DOHH2 (cell line): ENCODE data around the gene PPP3CA.

Experiments
- H3F3A ChIP-seq: fragments of 200-600 bp; sonication (generic), shearing (Covaris generic); 2 replicates; pipeline ENCODE4 v1.6.0; 2016; ENCODE audit warnings: antibody characterized with exemption, mild to moderate bottlenecking; ENCODE audit not compliant: control insufficient read depth, insufficient read depth
- H3K27ac ChIP-seq: fragments of 200-600 bp; sonication (generic); 2 replicates; pipeline ENCODE4 v1.5.1; 2014; ENCODE audit warnings: low read depth, mild to moderate bottlenecking, low read length, moderate library complexity
- H3K27me3 ChIP-seq: fragments of 200-600 bp; sonication (generic); 2 replicates; pipeline ENCODE4 v1.6.1; 2014; ENCODE audit warnings: mild to moderate bottlenecking, low read length, mixed read lengths; ENCODE audit not compliant: control insufficient read depth
- H3K36me3 ChIP-seq: fragments of 200-600 bp; sonication (generic); 2 replicates; pipeline ENCODE4 v1.6.1; 2014; ENCODE audit warnings: mild to moderate bottlenecking, low read length, moderate library complexity, mixed read lengths; ENCODE audit not compliant: control insufficient read depth
- H3K4me1 ChIP-seq: fragments of 200-600 bp; sonication (generic); 2 replicates; pipeline ENCODE4 v1.6.1; 2014; ENCODE audit warnings: mild to moderate bottlenecking, low read length, mixed read lengths; ENCODE audit not compliant: control insufficient read depth
- H3K4me2 ChIP-seq: fragments of 200-600 bp; sonication (generic); 2 replicates; pipeline ENCODE4 v1.6.0; 2014; ENCODE audit warnings: mild to moderate bottlenecking, low read length, moderate library complexity
- H3K4me3 ChIP-seq: fragments of 200-600 bp; sonication (generic); 2 replicates; pipeline ENCODE4 v1.5.1; 2014; ENCODE audit warnings: mild to moderate bottlenecking, low read length, mixed read lengths
- H3K79me2 ChIP-seq: fragments of 200-600 bp; sonication (generic); 2 replicates; pipeline ENCODE4 v1.6.1; 2014; ENCODE audit warnings: mild to moderate bottlenecking, low read length, mixed read lengths; ENCODE audit not compliant: control insufficient read depth
- H3K9me2 ChIP-seq: fragments of 200-600 bp; sonication (generic); replicated peaks from 2 replicates; pipeline ENCODE4 v1.6.1; 2014; ENCODE audit warnings: mild to moderate bottlenecking, low read length, mixed read lengths; ENCODE audit not compliant: control insufficient read depth
- H3K9me3 ChIP-seq: fragments of 200-600 bp; sonication (generic); 2 replicates; pipeline ENCODE4 v1.6.1; 2014; ENCODE audit warnings: antibody characterized with exemption, low read length, mixed read lengths; ENCODE audit not compliant: control insufficient read depth, insufficient read depth
- H4K20me1 ChIP-seq: fragments of 200-600 bp; sonication (generic); 2 replicates; pipeline ENCODE4 v1.6.0; 2014; ENCODE audit warnings: low read depth, mild to moderate bottlenecking, antibody characterized with exemption, low read length, moderate library complexity; ENCODE audit not compliant: control insufficient read depth, insufficient read depth
- EZH2phosphoT487 ChIP-seq: fragments of 200-600 bp; sonication (generic); IDR thresholded peaks from 2 replicates; pipeline ENCODE4 v1.6.1; 2017; ENCODE audit warnings: borderline replicate concordance, mild to moderate bottlenecking, antibody characterized with exemption, low read length, moderate library complexity, mixed read lengths
- TF ChIP-seq, protein P1 (sequence below): fragments of 200-600 bp; sonication (generic); IDR thresholded peaks from one replicate; pipeline ENCODE4 v1.5.1; 2014; ENCODE audit warnings: antibody characterized with exemption, mild to moderate bottlenecking, low read depth, low read length; ENCODE audit not compliant: poor library complexity, severe bottlenecking

PPP3CA gene

DNA sequence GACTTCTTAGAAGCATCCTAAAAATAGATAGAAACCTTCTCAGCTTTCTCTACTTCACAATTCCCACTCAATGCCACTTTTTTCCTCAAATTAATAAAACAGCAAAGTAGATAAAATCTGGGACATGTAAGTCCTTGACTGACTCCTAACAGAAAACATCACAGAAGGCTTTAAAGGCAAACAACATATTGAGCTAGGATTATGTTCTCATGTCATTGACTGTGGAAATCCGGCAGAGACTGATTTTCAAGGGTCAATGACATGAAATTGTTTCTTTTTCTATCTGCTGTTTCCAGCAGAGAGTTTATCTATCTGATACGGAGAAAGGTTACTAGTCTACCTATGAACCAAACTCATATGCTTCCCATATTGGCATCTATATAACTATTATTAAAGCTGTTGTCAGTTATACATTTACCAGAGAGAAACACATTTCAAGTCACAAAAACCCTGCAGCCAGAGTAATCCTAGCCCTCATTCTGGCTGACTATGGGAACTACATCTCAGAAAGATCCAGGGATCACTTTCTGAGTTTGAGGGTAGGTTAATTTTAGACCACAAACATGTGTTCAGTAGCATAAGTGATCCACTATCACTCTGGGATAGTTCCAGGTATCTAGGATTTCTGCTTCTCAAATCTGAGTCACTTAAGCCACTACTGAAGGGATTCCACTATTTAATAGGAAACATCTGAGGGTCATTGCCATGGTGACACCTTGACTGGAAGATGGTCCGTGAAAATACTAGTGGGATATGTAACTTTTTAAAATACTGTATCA is 147.6 kb downstream of the PPP3CA start:
- 0 out of 2 replicates have a peak, but pooled peaks cover 3% of the 10 kb centered on the region for H3K79me2 ChIP-seq
- H3K4me2 ChIP-seq, result no peak overlapping the region
- no peaks in the 10 kb centered on the region for H3K9me2 ChIP-seq
- peaks cover 12% of the 10 kb centered on the region for H3K4me1 ChIP-seq
- H3F3A ChIP-seq, result no peaks in the 10 kb centered on the region
- TF ChIP-seq, protein P1, sequence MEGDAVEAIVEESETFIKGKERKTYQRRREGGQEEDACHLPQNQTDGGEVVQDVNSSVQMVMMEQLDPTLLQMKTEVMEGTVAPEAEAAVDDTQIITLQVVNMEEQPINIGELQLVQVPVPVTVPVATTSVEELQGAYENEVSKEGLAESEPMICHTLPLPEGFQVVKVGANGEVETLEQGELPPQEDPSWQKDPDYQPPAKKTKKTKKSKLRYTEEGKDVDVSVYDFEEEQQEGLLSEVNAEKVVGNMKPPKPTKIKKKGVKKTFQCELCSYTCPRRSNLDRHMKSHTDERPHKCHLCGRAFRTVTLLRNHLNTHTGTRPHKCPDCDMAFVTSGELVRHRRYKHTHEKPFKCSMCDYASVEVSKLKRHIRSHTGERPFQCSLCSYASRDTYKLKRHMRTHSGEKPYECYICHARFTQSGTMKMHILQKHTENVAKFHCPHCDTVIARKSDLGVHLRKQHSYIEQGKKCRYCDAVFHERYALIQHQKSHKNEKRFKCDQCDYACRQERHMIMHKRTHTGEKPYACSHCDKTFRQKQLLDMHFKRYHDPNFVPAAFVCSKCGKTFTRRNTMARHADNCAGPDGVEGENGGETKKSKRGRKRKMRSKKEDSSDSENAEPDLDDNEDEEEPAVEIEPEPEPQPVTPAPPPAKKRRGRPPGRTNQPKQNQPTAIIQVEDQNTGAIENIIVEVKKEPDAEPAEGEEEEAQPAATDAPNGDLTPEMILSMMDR, result no peak
- no peak for TF ChIP-seq EZH2phosphoT487
- H3K36me3 ChIP-seq, result no peaks in the 10 kb centered on the region
- H4K20me1 ChIP-seq, result no peaks in the 10 kb centered on the region
- no peaks in the 10 kb centered on the region for H3K27me3 ChIP-seq
- no peak overlapping the region for H3K4me3 ChIP-seq
- H3K27ac ChIP-seq, result no peak overlapping the region
- no peaks in the 10 kb centered on the region for H3K9me3 ChIP-seq

GRCh38 chr4:101198682-101199339 is 148.5 kb downstream of the PPP3CA start:
- TF ChIP-seq, protein P1, result no peak
- TF ChIP-seq EZH2phosphoT487, result no peak
- no peaks in the 10 kb centered on the region for H3K9me3 ChIP-seq
- peak overlapping the region; percentile 21 for H3K4me2 ChIP-seq
- H3K36me3 ChIP-seq, result no peaks in the 10 kb centered on the region
- H3K27ac ChIP-seq, result no peak overlapping the region
- H3K4me1 ChIP-seq, result peaks cover 12% of the 10 kb centered on the region
- no peak overlapping the region for H3K4me3 ChIP-seq
- no peaks in the 10 kb centered on the region for H3K27me3 ChIP-seq
- 0 out of 2 replicates have a peak, but pooled peaks cover 3% of the 10 kb centered on the region for H3K79me2 ChIP-seq
- no peaks in the 10 kb centered on the region for H3F3A ChIP-seq
- no peaks in the 10 kb centered on the region for H4K20me1 ChIP-seq
- H3K9me2 ChIP-seq, result no peaks in the 10 kb centered on the region

GRCh38 chr4:101197350-101197749 is 150.0 kb downstream of the PPP3CA start:
- Histone ChIP-seq H3K4me1 (peaks cover 12% of the 10 kb centered on the region), H3K4me2 (no peak overlapping the region)

More at GRCh38 chr4:101197350-101197749, 150.0 kb downstream of the PPP3CA start:
- H3K36me3 ChIP-seq, result no peaks in the 10 kb centered on the region
- no peak overlapping the region for H3K27ac ChIP-seq
- TF ChIP-seq, protein P1, result no peak
- no peak for TF ChIP-seq EZH2phosphoT487
- no peaks in the 10 kb centered on the region for H4K20me1 ChIP-seq
- H3K4me3 ChIP-seq, result no peak overlapping the region
- H3K9me2 ChIP-seq, result no peaks in the 10 kb centered on the region
- no peaks in the 10 kb centered on the region for H3K9me3 ChIP-seq
- no peaks in the 10 kb centered on the region for H3K27me3 ChIP-seq
- 0 out of 2 replicates have a peak, but pooled peaks cover 3% of the 10 kb centered on the region for H3K79me2 ChIP-seq
- no peaks in the 10 kb centered on the region for H3F3A ChIP-seq
